ENCODE data around the gene SIM2. TPM values are rescaled to one million over a fixed set of nuclear protein-coding genes. Genes with fewer than 3 reads are reported as not detected.

SIM2 gene
- total RNA-seq, 1 experiment from 2014 or later = 0.27 TPM

DNA sequence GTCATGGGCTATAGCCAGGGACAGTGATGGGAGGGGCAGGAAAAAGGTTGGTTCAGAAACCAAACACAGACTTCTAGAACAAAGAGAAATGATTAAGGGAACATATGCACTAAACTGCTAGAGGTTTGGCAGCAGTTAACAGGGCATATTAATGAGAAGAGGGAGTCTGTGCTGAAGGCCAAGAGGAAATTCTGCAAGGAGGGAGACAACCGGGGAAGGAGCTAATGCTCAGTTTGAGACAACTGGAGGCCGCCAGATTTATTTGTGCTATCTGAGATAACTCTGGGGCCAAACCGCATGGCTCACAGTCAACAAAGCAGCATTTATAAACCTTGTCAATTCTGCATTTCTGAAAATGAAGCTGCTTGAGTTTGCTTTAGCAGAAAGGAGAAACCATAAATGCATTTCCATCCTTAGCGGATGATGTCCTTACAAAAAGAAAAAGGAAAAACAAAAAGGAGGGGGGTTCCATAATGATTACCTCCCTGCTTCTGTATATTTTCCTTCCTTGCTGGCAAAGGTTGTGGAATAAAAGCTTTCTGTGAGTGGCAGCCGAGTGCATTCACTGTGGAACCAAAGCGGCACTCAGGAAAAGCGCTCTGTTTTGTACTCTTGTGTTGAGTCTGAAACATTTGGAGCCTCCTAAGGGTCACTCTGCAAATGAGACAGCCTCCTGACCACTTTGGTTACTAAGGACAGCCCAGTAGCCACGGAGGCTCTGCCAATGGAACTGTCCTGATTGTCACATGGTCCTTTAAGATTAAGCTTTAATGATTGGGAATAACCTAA, 70.3 kb downstream of the SIM2 start:
- DNase-seq (ENCODE audit: low read depth) = no peak
- in situ Hi-C loops (cut with HindIII; ENCODE audit: low pct_unique_long_range_greater_than_20kb, low sequenced_read_pairs) = no loop called here

- in situ Hi-C loops (cut with HindIII; ENCODE audit: low pct_unique_long_range_greater_than_20kb, low sequenced_read_pairs) = no loop called here
- DNase-seq (ENCODE audit: low read depth) = no peak
Measured at GRCh38 chr21:36773117-36773516, 74.2 kb downstream of the SIM2 start.

- in situ Hi-C loops (cut with HindIII; ENCODE audit: low pct_unique_long_range_greater_than_20kb, low sequenced_read_pairs) = no loop called here
- DNase-seq (ENCODE audit: low read depth) = no peak
Measured at GRCh38 chr21:36773995-36774394, 75.1 kb downstream of the SIM2 start.

- DNase-seq (ENCODE audit: low read depth) = no peak
- in situ Hi-C loops (cut with HindIII; ENCODE audit: low pct_unique_long_range_greater_than_20kb, low sequenced_read_pairs) = no loop called here
Measured at GRCh38 chr21:36776981-36777617, 78.2 kb downstream of the SIM2 start.

DNA sequence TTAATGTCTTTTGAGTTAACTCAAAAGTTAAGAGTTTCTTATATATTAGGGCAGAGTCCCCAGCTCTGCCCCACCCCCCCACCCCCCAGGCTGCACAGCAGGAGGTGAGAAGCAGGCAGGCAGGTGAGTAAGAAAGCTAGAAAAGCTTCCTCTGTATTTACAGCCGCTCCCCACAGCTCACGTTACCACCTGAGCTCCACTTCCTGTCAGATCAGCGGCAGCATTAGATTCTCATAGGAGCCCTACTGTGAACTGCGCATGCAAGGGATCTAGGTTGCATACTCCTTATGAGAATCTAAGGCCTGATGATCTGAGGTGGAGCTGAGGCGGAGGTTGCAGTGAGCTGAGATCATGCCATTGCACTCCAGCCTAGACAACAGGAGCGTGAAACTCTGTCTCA, 81.9 kb downstream of the SIM2 start:
- in situ Hi-C loops (cut with HindIII; ENCODE audit: low pct_unique_long_range_greater_than_20kb, low sequenced_read_pairs) = no loop called here
- DNase-seq (ENCODE audit: low read depth) = no peak

DNA sequence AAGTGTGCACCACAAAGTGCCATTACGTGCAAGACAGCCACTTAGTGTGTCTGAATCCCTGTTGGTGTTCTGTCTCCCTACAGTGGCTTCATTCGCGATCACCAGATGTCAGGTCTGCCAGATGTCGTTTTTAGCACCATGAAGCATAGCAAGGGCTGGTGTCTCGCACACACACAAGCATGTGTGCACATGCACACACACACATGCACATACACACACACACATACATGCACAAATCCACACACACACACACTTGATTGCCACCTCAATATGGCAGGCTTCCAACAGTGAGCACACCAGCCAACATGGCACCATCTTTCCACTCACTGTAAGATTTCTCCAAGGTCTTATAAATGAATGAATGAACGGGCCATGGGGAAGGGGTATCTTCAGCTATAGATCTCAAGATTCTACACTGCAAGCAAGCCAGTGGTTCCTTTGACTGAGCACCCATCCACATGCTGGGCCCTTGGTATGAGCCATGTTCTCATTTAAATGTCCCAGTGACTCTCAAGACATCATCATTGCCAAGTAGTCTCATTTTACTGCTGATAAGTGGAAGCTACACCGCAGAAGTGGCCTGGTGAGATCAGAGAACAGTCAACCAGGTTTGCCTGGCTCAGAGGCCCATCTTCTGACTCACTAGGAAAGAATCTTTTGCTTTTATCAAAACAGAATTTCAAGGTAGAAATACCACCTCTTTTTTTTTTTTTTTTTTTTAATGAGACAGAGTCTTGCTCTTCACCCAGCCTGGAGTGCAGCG, 84.9 kb downstream of the SIM2 start:
- DNase-seq (ENCODE audit: low read depth) = peak; percentile 92
- in situ Hi-C loops (cut with HindIII; ENCODE audit: low pct_unique_long_range_greater_than_20kb, low sequenced_read_pairs) = no loop called here

DNA sequence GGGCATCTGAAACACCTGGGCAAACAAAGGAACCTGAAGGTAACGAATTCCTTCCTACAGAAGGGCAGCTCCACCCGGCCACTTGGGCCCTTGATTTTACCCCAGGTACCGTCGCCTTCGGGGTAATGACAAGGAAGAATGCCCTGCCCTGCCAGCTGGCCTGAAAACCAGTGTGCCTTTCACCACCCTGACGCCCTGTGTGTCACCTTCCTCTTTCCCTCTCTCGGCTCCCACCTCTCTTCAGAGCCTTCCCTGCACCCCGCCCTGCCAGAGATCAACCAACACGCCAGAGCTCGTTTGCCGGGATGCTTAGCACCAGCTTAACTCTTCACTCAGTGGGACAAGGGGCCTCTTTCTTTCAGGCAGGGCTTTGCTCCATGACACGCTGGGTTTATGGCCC, 86.0 kb downstream of the SIM2 start:
- in situ Hi-C loops (cut with HindIII; ENCODE audit: low pct_unique_long_range_greater_than_20kb, low sequenced_read_pairs) = no loop called here
- DNase-seq (ENCODE audit: low read depth) = no peak

DNA sequence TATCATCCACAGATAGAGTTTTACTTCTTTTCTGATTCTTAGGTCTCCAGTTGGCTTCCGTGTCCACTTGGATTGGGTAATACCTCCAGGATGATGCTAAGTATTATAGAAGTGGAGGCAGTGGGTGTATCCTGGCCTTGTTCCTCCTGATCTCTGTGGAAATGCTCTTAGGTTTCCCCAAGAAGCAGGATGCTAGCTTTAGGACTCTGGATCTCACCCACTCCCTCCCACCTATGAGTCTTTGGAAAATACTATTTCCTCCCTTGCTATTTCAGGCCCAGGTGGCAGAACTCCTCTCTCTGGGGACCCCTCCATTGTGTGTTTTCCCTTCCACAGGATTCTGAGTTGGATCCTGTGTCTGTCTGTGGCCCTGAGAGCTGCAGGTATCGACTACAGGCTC, 86.7 kb downstream of the SIM2 start:
- in situ Hi-C loops (cut with HindIII; ENCODE audit: low pct_unique_long_range_greater_than_20kb, low sequenced_read_pairs) = no loop called here
- no peak for DNase-seq (ENCODE audit: low read depth)

- no peak for DNase-seq (ENCODE audit: low read depth)
- in situ Hi-C loops (cut with HindIII; ENCODE audit: low pct_unique_long_range_greater_than_20kb, low sequenced_read_pairs) = no loop called here
Measured at GRCh38 chr21:36786186-36786585, 87.3 kb downstream of the SIM2 start.

GRCh38 chr21:36788120-36788638, 89.3 kb downstream of the SIM2 start:
- in situ Hi-C loops (cut with HindIII; ENCODE audit: low pct_unique_long_range_greater_than_20kb, low sequenced_read_pairs) = no loop called here
- DNase-seq (ENCODE audit: low read depth) = peak; percentile 68

GRCh38 chr21:36790616-36791015, 91.7 kb downstream of the SIM2 start:
- no peak for DNase-seq (ENCODE audit: low read depth)
- in situ Hi-C loops (cut with HindIII; ENCODE audit: low pct_unique_long_range_greater_than_20kb, low sequenced_read_pairs) = no loop called here

- in situ Hi-C loops (cut with HindIII; ENCODE audit: low pct_unique_long_range_greater_than_20kb, low sequenced_read_pairs) = no loop called here
- DNase-seq (ENCODE audit: low read depth) = no peak
Measured at GRCh38 chr21:36791180-36791579, 92.3 kb downstream of the SIM2 start.

DNA sequence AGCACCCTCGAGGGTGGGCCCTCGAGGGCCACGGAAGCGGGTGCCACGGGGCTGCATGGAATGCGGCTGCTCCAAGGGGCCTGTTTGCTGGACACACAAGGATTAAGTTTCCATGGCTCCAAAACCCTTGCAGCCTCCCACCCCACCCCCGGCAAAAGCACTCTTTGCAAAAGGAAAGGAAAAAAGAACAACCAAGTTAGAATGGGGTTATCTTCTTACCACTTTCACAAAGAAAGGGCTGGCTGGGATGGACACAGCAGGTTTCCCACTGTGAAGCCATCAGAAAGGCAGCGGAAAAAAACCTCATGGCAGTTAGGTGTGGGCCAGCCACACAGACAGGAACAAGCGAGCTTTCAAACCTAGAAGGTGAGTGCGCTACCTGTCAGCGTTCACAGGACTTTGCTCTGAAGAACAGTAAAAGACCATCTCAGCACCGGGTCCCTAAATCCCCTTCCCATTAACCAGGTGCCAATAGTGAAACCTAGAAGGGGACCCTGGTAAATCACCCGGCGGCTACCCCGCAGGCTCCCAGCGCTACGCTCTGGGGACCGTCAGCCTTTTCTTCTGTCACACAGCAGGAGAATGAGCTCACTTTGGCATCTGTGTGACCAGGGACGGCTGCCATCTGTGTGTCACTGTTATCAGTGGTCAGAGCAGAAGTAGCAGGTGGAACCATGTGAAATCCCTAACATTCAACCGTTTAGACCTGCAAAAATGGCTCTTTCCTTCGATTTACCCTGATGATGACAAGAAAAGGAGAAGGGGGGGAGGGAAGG, 93.0 kb downstream of the SIM2 start:
- no peak for DNase-seq (ENCODE audit: low read depth)
- in situ Hi-C loops (cut with HindIII; ENCODE audit: low pct_unique_long_range_greater_than_20kb, low sequenced_read_pairs) = no loop called here

DNA sequence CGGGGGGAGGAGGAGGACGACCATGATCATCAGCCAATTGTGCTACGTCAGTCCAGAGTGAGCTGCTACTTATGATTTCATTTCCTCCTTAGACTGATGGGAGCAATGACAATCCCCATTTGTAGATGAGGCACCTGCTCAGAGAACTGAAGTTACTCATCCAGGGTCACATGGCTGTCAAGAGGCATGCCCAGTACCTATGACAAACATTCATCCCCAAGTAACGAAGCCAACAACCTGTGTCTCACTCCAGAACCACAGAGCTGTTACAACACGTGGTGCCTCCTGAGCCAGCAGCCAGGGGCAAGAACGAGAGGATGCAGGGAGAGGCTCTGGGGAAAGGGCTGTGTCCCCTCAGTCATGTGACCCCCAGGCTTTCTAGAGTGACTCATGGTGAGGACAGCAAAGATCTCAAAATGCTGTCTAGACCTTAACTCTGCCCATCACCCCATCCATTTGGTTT, 93.6 kb downstream of the SIM2 start:
- in situ Hi-C loops (cut with HindIII; ENCODE audit: low pct_unique_long_range_greater_than_20kb, low sequenced_read_pairs) = no loop called here
- DNase-seq (ENCODE audit: low read depth) = peak; percentile 85

DNA sequence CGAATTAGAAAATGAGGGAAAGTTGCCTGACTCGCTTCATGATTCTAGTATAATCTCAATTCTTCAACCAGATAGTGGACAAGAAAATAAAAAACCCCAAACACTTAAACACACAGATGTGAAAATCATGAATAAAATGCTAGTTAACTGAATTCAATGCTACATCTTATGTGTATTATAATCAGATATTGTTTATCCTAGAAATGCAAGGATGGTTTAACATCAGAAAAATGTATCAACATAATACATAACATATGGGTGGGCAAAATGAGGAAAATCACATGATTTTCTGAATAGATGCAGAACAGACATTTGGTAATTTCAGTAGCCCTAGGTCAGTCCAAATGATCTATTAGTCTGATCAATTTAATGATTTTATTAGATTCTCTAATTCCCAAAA, 97.2 kb downstream of the SIM2 start:
- in situ Hi-C loops (cut with HindIII; ENCODE audit: low pct_unique_long_range_greater_than_20kb, low sequenced_read_pairs) = no loop called here
- no peak for DNase-seq (ENCODE audit: low read depth)

DNA sequence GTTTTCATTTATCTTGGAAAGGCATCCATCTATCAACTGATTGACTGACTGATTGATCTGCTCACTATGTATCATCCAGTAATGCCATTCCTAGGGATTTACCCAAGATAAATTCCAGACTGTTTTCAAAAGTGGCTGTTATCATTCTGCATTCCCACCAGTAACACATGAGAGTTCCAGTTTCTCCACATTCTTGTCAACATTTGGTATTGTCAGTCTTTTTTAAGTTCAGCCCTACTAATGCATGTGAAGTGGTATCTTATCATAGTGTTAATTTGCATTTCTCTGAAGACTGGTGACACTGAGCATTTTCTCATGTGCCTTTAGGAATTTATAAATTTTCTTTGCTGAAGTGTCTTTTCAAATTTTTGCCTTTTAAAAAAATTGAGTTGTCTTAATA, 99.6 kb downstream of the SIM2 start:
- in situ Hi-C loops (cut with HindIII; ENCODE audit: low pct_unique_long_range_greater_than_20kb, low sequenced_read_pairs) = no loop called here
- DNase-seq (ENCODE audit: low read depth) = no peak
